NB4 (cell line): ENCODE data around the gene SPDYE17.
"Not testable (repeated sequence)": the region's sequence is repeated elsewhere in the genome, so short reads cannot be mapped to it uniquely, and the experiment has no call there.

Experiments used
- CTCF ChIP-seq: IDR thresholded peaks from one replicate; pipeline ENCODE4 v1.5.1; 2012; ENCODE audit warnings: low read depth, low read length
- POLR2A ChIP-seq: IDR thresholded peaks from 2 replicates; pipeline ENCODE4 v1.6.1; 2011; ENCODE audit warnings: mild to moderate bottlenecking; ENCODE audit not compliant: insufficient read length; ENCODE audit errors: extremely low read depth

DNA sequence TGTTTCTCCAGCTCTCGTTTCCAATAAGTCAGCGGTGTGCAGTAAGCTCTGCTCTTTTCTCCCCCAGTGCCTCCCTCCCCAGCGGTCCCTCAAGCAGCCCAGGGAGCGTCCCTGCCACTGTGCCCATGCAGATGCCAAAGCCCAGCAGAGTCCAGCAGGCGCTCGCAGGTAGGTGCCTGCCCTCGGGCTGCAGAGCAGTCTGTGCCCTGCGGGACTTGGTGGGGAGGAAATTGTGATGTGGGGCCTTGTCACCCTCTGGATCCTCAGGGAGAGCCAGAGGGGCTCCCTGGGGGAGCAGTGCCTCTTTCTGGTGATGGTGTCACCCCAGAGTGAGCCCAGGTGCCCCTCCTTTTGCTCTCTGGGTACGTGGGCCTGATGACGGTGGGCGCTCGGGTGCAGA lies 42.0 kb downstream of the SPDYE17 start:
- TF ChIP-seq POLR2A, CTCF: not testable (repeated sequence)
